ENCODE results near the gene RPS6KA4. TPM values are rescaled to one million over a fixed set of nuclear protein-coding genes. Genes with fewer than 3 reads are reported as not detected.

RPS6KA4 gene
- total and polyA plus RNA-seq, 2 of the 13 experiments (the other 11 are each of a cell fraction or from before 2014, with no cell fraction given): 8.9 to 14.2 TPM

DNA sequence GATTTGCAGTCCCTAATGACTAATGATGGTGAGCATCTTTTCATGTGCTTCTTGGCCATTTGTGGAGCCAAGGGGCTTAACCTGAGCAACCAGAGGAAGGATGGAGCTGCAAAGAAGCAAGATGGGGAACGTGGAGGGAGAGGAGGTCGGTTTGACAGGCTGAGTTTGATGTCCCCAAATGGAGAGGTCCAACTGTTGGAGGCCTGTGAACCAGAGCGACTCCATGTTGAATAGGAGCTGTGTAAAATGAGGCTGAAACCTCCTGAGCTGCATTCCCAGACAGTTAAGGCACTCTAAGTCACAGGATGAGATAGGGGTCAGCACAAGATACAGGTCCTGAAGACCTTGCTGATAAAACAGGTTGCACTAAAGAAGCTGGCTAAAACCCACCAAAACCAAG lies 54.5 kb downstream of the RPS6KA4 start:
- DNase-seq (ENCODE audit: low spot score) (no peak), FAIRE-seq (no peak), ATAC-seq (no peak)
- Histone ChIP-seq H2AFZ (ENCODE audit: low read length) (no peak overlapping the region), H3K9me3 (ENCODE audit: low read length) (no peaks in the 10 kb centered on the region), H3K4me1 (ENCODE audit: insufficient read depth, low read length) (no peaks in the 10 kb centered on the region), H3K36me3 (replicated peaks in 1 of 2; ENCODE audit: control insufficient read depth in 1 of 2, insufficient read depth in 2 of 2, low read length in 2 of 2) (no peaks in the 10 kb centered on the region), H3K4me2 (ENCODE audit: low read depth, low read length) (no peak overlapping the region), H3K9ac (ENCODE audit: insufficient read depth, low read depth, low read length) (no peak overlapping the region), H3K4me3 (replicated peaks in 1 of 3; ENCODE audit: insufficient read depth in 1 of 3, low read depth in 2 of 3, low read length in 3 of 3) (no peak overlapping the region), H3K27me3 (ENCODE audit: control insufficient read depth in 1 of 2, insufficient read depth in 2 of 2, low read length in 2 of 2) (peaks cover 4 to 33% of the 10 kb centered on the region in 2 experiments; a peak in 4 of 5 replicates), H4K20me1 (ENCODE audit: insufficient read depth, low read length) (no peaks in the 10 kb centered on the region), H3K79me2 (ENCODE audit: insufficient read depth, low read length) (no peaks in the 10 kb centered on the region), H3K27ac (ENCODE audit: extremely low read length, insufficient read depth, low read length) (no peak overlapping the region)
- intact Hi-C loops (cut with micrococcal nuclease; ENCODE audit: unreplicated experiment): no loop called here
- CTCF ChIA-PET (ENCODE audit: low intra/inter-chr PET ratio, low total read pairs): no interaction called here
- in situ Hi-C loops (cut with HindIII; ENCODE audit: extremely low pct_ligation_motif_present, low pct_unique_long_range_greater_than_20kb): no loop called here
- POLR2A ChIA-PET: no interaction called here
- no TSS peak for BruUV-seq (replicated peaks)
- 3% methylated on average over 3 of the region's 3 CpGs for WGBS (ENCODE audit: low lambda C conversion rate)
- TF ChIP-seq, protein P1, sequence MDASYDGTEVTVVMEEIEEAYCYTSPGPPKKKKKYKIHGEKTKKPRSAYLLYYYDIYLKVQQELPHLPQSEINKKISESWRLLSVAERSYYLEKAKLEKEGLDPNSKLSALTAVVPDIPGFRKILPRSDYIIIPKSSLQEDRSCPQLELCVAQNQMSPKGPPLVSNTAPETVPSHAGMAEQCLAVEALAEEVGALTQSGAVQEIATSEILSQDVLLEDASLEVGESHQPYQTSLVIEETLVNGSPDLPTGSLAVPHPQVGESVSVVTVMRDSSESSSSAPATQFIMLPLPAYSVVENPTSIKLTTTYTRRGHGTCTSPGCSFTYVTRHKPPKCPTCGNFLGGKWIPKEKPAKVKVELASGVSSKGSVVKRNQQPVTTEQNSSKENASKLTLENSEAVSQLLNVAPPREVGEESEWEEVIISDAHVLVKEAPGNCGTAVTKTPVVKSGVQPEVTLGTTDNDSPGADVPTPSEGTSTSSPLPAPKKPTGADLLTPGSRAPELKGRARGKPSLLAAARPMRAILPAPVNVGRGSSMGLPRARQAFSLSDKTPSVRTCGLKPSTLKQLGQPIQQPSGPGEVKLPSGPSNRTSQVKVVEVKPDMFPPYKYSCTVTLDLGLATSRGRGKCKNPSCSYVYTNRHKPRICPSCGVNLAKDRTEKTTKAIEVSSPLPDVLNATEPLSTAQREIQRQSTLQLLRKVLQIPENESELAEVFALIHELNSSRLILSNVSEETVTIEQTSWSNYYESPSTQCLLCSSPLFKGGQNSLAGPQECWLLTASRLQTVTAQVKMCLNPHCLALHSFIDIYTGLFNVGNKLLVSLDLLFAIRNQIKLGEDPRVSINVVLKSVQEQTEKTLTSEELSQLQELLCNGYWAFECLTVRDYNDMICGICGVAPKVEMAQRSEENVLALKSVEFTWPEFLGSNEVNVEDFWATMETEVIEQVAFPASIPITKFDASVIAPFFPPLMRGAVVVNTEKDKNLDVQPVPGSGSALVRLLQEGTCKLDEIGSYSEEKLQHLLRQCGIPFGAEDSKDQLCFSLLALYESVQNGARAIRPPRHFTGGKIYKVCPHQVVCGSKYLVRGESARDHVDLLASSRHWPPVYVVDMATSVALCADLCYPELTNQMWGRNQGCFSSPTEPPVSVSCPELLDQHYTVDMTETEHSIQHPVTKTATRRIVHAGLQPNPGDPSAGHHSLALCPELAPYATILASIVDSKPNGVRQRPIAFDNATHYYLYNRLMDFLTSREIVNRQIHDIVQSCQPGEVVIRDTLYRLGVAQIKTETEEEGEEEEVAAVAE (CRISPR knock-in tag; IDR thresholded peaks at IDR 0.05; ENCODE audit: borderline replicate concordance): no peak
- TF ChIP-seq RCOR2 (CRISPR knock-in tag; IDR thresholded peaks at IDR 0.05) (no peak), IKZF4 (CRISPR knock-in tag; IDR thresholded peaks at IDR 0.05; ENCODE audit: borderline replicate concordance, low read depth, not compliant biosample characterization) (no peak), PAXIP1 (CRISPR knock-in tag; conservative IDR thresholded peaks at IDR 0.05) (no peak), NKX3-1 (CRISPR knock-in tag; IDR thresholded peaks at IDR 0.05) (no peak), SNAPC5 (CRISPR knock-in tag; IDR thresholded peaks at IDR 0.05; ENCODE audit: borderline replicate concordance) (no peak), MAFK (conservative IDR thresholded peaks at IDR 0.05 in 1 of 2, IDR thresholded peaks at IDR 0.05 in 1 of 2; ENCODE audit: low read length in 2 of 2) (no peak), ZNF629 (CRISPR knock-in tag; conservative IDR thresholded peaks at IDR 0.05) (no peak), PAWR (CRISPR knock-in tag; IDR thresholded peaks at IDR 0.05; ENCODE audit: borderline replicate concordance) (no peak), MEIS2 (CRISPR knock-in tag; IDR thresholded peaks at IDR 0.05) (no peak), RBM39 (IDR thresholded peaks at IDR 0.05; ENCODE audit: low read depth, low read length, poor library complexity, severe bottlenecking) (no peak), TOE1 (CRISPR knock-in tag; IDR thresholded peaks at IDR 0.05) (no peak), ZNF101 (CRISPR knock-in tag; IDR thresholded peaks at IDR 0.05; ENCODE audit: borderline replicate concordance, low read depth) (no peak), CREBL2 (CRISPR knock-in tag; IDR thresholded peaks at IDR 0.05; ENCODE audit: borderline replicate concordance) (no peak), PLRG1 (conservative IDR thresholded peaks at IDR 0.05) (no peak)
